CD4-positive, CD25-positive, alpha-beta regulatory T cell (primary cell): ENCODE results near the gene F11R. TPM values are rescaled to one million over a fixed set of nuclear protein-coding genes. Genes with fewer than 3 reads are reported as not detected.
A peak's percentile ranks its signal among the peaks of the same experiment; 100 is the strongest.
"Not testable (repeated sequence)": the region's sequence is repeated elsewhere in the genome, so short reads cannot be mapped to it uniquely, and the experiment has no call there.

ENCODE experiments used
- ATAC-seq, 2 donors: fragments of 150-1000 bp; cut with Tn5 transposase; one replicate each; pipeline ENCODE4 v1.10.0; 2021; ENCODE audit warnings: low read depth in 2 of 2, moderate number of reproducible peaks in 2 of 2, moderate library complexity in 1 of 2
- DNase-seq, 3 donors: peaks; one replicate each; pipeline versions ENCODE4 v3.0.0 to v3.0.0-alpha.2; 2012 to 2022; ENCODE audit warnings: mixed read lengths in 1 of 3
- H3K27ac ChIP-seq: one replicate; pipeline ENCODE4 v1.7.0; 2013; ENCODE audit warnings: mild to moderate bottlenecking, low read length; ENCODE audit not compliant: insufficient read depth, poor library complexity, severe bottlenecking
- H3K27me3 ChIP-seq: one replicate; pipeline ENCODE4 v1.7.0; 2013; ENCODE audit warnings: low read length; ENCODE audit not compliant: control insufficient read depth, insufficient read depth
- H3K36me3 ChIP-seq: one replicate; pipeline ENCODE4 v1.7.0; 2013; ENCODE audit warnings: mild to moderate bottlenecking, low read length, moderate library complexity; ENCODE audit not compliant: control insufficient read depth, insufficient read depth
- H3K4me1 ChIP-seq: 2 replicates; pipeline ENCODE4 v1.7.0; 2013; ENCODE audit warnings: mild to moderate bottlenecking, low read length; ENCODE audit not compliant: insufficient read depth, control insufficient read depth, poor library complexity, severe bottlenecking
- H3K4me3 ChIP-seq: one replicate; pipeline ENCODE4 v1.7.0; 2013; ENCODE audit warnings: low read depth, mild to moderate bottlenecking, low read length, moderate library complexity
- H3K9me3 ChIP-seq, 2 experiments: 1 replicate in 1 of 2; 2 replicates in 1 of 2; pipeline ENCODE4 v1.7.0; 2013; ENCODE audit warnings: low read length in 2 of 2, mild to moderate bottlenecking in 1 of 2, moderate library complexity in 1 of 2; ENCODE audit not compliant: control insufficient read depth in 2 of 2
- H3K27ac Mint-ChIP-seq, 3 donors: one replicate each; pipeline ENCODE4 v1.8.0; 2020 to 2022; ENCODE audit warnings: mild to moderate bottlenecking in 3 of 3, mixed read lengths in 3 of 3, moderate library complexity in 2 of 3
- H3K27me3 Mint-ChIP-seq: one replicate; pipeline ENCODE4 v1.8.0; 2022; ENCODE audit warnings: mild to moderate bottlenecking, mixed read lengths
- H3K36me3 Mint-ChIP-seq: one replicate; pipeline ENCODE4 v1.8.0; 2020; ENCODE audit warnings: mixed read lengths
- H3K4me1 Mint-ChIP-seq, 4 donors: one replicate each; pipeline ENCODE4 v1.8.0; 2020 to 2022; ENCODE audit warnings: mixed read lengths in 4 of 4, mild to moderate bottlenecking in 1 of 4
- H3K4me3 Mint-ChIP-seq, 4 donors: one replicate each; pipeline ENCODE4 v1.8.0; 2020 to 2022; ENCODE audit warnings: mild to moderate bottlenecking in 4 of 4, mixed read lengths in 4 of 4, moderate library complexity in 3 of 4
- H3K9me3 Mint-ChIP-seq, 7 donors: one replicate each; pipeline ENCODE4 v1.8.0; 2020 to 2022; ENCODE audit warnings: mixed read lengths in 7 of 7, mild to moderate bottlenecking in 3 of 7, moderate library complexity in 2 of 7
- polyA plus RNA-seq, 4 donors: library from polyadenylated mRNA; unstranded; fragments of 300-500 nt; fragmentation: Illumina TruSeq; gene quantifications; one replicate each; pipeline ENCODE4 v1.2.3, GENCODE V29; 2021
- total RNA-seq: library from RNA; stranded (reverse); gene quantifications from one replicate; pipeline ENCODE4 v1.2.3, GENCODE V29; 2022

Gene F11R
- total and polyA plus RNA-seq, 5 donors from 2014 or later = 6.3 to 18.4 (median 9.2) TPM

DNA sequence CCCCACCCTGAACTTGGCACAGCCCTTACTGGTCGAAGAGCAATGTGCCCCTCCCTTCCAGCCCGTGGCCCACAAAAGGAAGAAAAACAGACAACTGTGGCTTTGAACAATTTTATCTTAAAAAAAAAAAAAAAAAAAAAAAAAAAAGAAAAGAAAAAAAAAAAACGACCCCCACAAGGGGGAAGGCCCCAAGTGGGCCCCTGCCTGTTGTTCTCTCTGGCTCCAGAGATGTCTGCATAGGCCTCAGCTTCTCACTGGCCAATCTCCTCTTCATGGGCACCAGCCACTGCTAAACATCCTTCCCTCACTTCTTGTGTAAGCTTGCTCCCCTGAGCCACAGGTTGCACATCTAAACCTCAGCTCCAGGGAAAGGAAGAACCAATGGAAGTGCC, 18.2 kb upstream of the F11R start:
- Mint-ChIP-seq H3K4me1 (peaks cover 5 to 57% (median 30%) of the 10 kb centered on the region in 4 donors), H3K4me3 (peak overlapping the region; percentile 83 to 96 (median 92)), H3K27ac (peak overlapping the region; percentile 95 to 99 (median 95)), H3K36me3 (peaks cover 27% of the 10 kb centered on the region), H3K9me3 (no peaks in the 10 kb centered on the region), H3K27me3 (no peaks in the 10 kb centered on the region)
- H3K27me3 ChIP-seq = no peaks in the 10 kb centered on the region
- H3K9me3 ChIP-seq = no peaks in the 10 kb centered on the region
- H3K36me3 ChIP-seq = peaks cover 38% of the 10 kb centered on the region
- H3K4me3 ChIP-seq = peak overlapping the region; percentile 44
- ATAC-seq = no peak
- H3K27ac ChIP-seq = peak overlapping the region; percentile 90
- no peak for DNase-seq
- peaks cover 38% of the 10 kb centered on the region for H3K4me1 ChIP-seq

GRCh38 chr1:161038523-161039153, 17.7 kb upstream of the F11R start, which contains the start of gene TSTD1:
TSTD1 (minus strand) TSS chr1:161038964; CDS start chr1:161038889, 75 bp downstream.
- Histone ChIP-seq H3K9me3 (no peaks in the 10 kb centered on the region), H3K4me3 (peak within 1 kb of the TSS; percentile 56), H3K27me3 (no peaks in the 10 kb centered on the region), H3K27ac (peak within 1 kb of the TSS; percentile 90), H3K36me3 (peaks cover 38% of the 10 kb centered on the region), H3K4me1 (peaks cover 36% of the 10 kb centered on the region)
- Mint-ChIP-seq H3K27me3 (no peaks in the 10 kb centered on the region), H3K27ac (peak within 1 kb of the TSS; percentile 95 to 99 (median 95)), H3K4me3 (peak within 1 kb of the TSS; percentile 88 to 96 (median 92)), H3K36me3 (peaks cover 27% of the 10 kb centered on the region), H3K4me1 (peaks cover 4 to 55% (median 28%) of the 10 kb centered on the region in 4 donors), H3K9me3 (no peaks in the 10 kb centered on the region)
- DNase-seq (peak; percentile 86 to 93 (median 91)), ATAC-seq (peak; percentile 92 to 93)

GRCh38 chr1:161037661-161038522, 16.9 kb upstream of the F11R start:
- H3K27me3 ChIP-seq = no peaks in the 10 kb centered on the region
- peak overlapping the region; percentile 56 for H3K4me3 ChIP-seq
- H3K4me1 ChIP-seq = peaks cover 31% of the 10 kb centered on the region
- H3K9me3 ChIP-seq = no peaks in the 10 kb centered on the region
- H3K4me3 Mint-ChIP-seq = peak overlapping the region; percentile 88 to 96 (median 92)
- peak overlapping the region; percentile 90 for H3K27ac ChIP-seq
- ATAC-seq (no peak), DNase-seq (no peak)
- peak overlapping the region; percentile 82 to 99 (median 95) for H3K27ac Mint-ChIP-seq
- H3K27me3 Mint-ChIP-seq = no peaks in the 10 kb centered on the region
- peaks cover 35% of the 10 kb centered on the region for H3K36me3 ChIP-seq
- H3K4me1 Mint-ChIP-seq = peaks cover 6 to 49% (median 27%) of the 10 kb centered on the region in 4 donors
- H3K36me3 Mint-ChIP-seq = peaks cover 25% of the 10 kb centered on the region
- H3K9me3 Mint-ChIP-seq = no peaks in the 10 kb centered on the region

- no peaks in the 10 kb centered on the region for H3K27me3 ChIP-seq
- H3K4me1 Mint-ChIP-seq = peaks cover 11 to 27% (median 15%) of the 10 kb centered on the region in 4 donors
- H3K4me3 Mint-ChIP-seq = no peak overlapping the region
- DNase-seq (peak in 1 of 3 donors; percentile 62), ATAC-seq (no peak)
- H3K27ac ChIP-seq = no peak overlapping the region
- no peaks in the 10 kb centered on the region for H3K27me3 Mint-ChIP-seq
- H3K4me1 ChIP-seq = peaks cover 16% of the 10 kb centered on the region
- H3K36me3 Mint-ChIP-seq = peaks cover under 1% of the 10 kb centered on the region
- H3K36me3 ChIP-seq = no peaks in the 10 kb centered on the region
- H3K9me3 Mint-ChIP-seq = no peaks in the 10 kb centered on the region
- H3K4me3 ChIP-seq = no peak overlapping the region
- H3K9me3 ChIP-seq = no peaks in the 10 kb centered on the region
- no peak overlapping the region for H3K27ac Mint-ChIP-seq
These were observed 12.8 kb upstream of the F11R start for GRCh38 chr1:161033751-161034150.

- H3K27me3 Mint-ChIP-seq = no peaks in the 10 kb centered on the region
- Histone ChIP-seq H3K27ac (no peak overlapping the region), H3K9me3 (no peaks in the 10 kb centered on the region), H3K4me3 (no peak overlapping the region), H3K27me3 (no peaks in the 10 kb centered on the region), H3K4me1 (peaks cover 4% of the 10 kb centered on the region), H3K36me3 (no peaks in the 10 kb centered on the region)
- no peak for DNase-seq
- peak overlapping the region in 1 of 3 donors; percentile 20 for H3K27ac Mint-ChIP-seq
- no peaks in the 10 kb centered on the region for H3K36me3 Mint-ChIP-seq
- peak overlapping the region in 1 of 4 donors; percentile 33 for H3K4me3 Mint-ChIP-seq
- no peaks in the 10 kb centered on the region for H3K9me3 Mint-ChIP-seq
- peaks cover 9 to 16% (median 11%) of the 10 kb centered on the region in 4 donors for H3K4me1 Mint-ChIP-seq
- no peak for ATAC-seq
These were observed 11.5 kb upstream of the F11R start for GRCh38 chr1:161032409-161032808.

- Histone ChIP-seq H3K27ac (no peak overlapping the region), H3K27me3 (no peaks in the 10 kb centered on the region), H3K4me3 (no peak overlapping the region), H3K4me1 (no peaks in the 10 kb centered on the region), H3K9me3 (no peaks in the 10 kb centered on the region), H3K36me3 (no peaks in the 10 kb centered on the region)
- DNase-seq (no peak), ATAC-seq (no peak)
- Mint-ChIP-seq H3K27ac (peak overlapping the region in 1 of 3 donors; percentile 54), H3K36me3 (no peaks in the 10 kb centered on the region), H3K27me3 (no peaks in the 10 kb centered on the region), H3K9me3 (no peaks in the 10 kb centered on the region), H3K4me3 (peak overlapping the region in 1 of 4 donors; percentile 12), H3K4me1 (peaks cover 9 to 11% (median 10%) of the 10 kb centered on the region in 4 donors)
These were observed 10.9 kb upstream of the F11R start for GRCh38 chr1:161031874-161032273.

GRCh38 chr1:161029466-161029865, 8.5 kb upstream of the F11R start:
- not testable (repeated sequence) for H3K27ac Mint-ChIP-seq, H3K9me3 Mint-ChIP-seq, H3K27me3 ChIP-seq, H3K36me3 Mint-ChIP-seq, ATAC-seq, H3K36me3 ChIP-seq, DNase-seq, H3K9me3 ChIP-seq, H3K4me3 Mint-ChIP-seq, H3K4me1 ChIP-seq, H3K27ac ChIP-seq, H3K4me3 ChIP-seq, H3K27me3 Mint-ChIP-seq
- peaks cover 7 to 12% (median 10%) of the 10 kb centered on the region in 4 donors for H3K4me1 Mint-ChIP-seq
